ENCODE data around the gene NPAS3.

The NPAS3 gene

GRCh38 chr14:33454022-33454595 lies 515.4 kb downstream of the NPAS3 start:
- no peak for DNase-seq

GRCh38 chr14:33454707-33455106 lies 516.0 kb downstream of the NPAS3 start:
- DNase-seq: no peak

- DNase-seq: no peak
These were observed 517.1 kb downstream of the NPAS3 start for GRCh38 chr14:33455654-33456345.

GRCh38 chr14:33457021-33457420 lies 518.3 kb downstream of the NPAS3 start:
- DNase-seq: no peak

- DNase-seq: no peak
These were observed 518.9 kb downstream of the NPAS3 start for GRCh38 chr14:33457617-33458016.

- no peak for DNase-seq
These were observed 521.5 kb downstream of the NPAS3 start for GRCh38 chr14:33460164-33460563.

- no peak for DNase-seq
These were observed 522.4 kb downstream of the NPAS3 start for GRCh38 chr14:33461036-33461435.

GRCh38 chr14:33463731-33464130 lies 525.1 kb downstream of the NPAS3 start:
- DNase-seq: no peak

- no peak for DNase-seq
These were observed 525.7 kb downstream of the NPAS3 start for GRCh38 chr14:33464254-33464962.

GRCh38 chr14:33465846-33466700 lies 527.4 kb downstream of the NPAS3 start:
- DNase-seq: no peak

GRCh38 chr14:33467971-33468370 lies 529.3 kb downstream of the NPAS3 start:
- DNase-seq: no peak

GRCh38 chr14:33469898-33470297 lies 531.2 kb downstream of the NPAS3 start:
- no peak for DNase-seq

GRCh38 chr14:33471776-33472175 lies 533.1 kb downstream of the NPAS3 start:
- no peak for DNase-seq

- peak; percentile 14 for DNase-seq
These were observed 536.9 kb downstream of the NPAS3 start for GRCh38 chr14:33475623-33476022.

- no peak for DNase-seq
These were observed 539.1 kb downstream of the NPAS3 start for GRCh38 chr14:33477797-33478196.

- DNase-seq: no peak
These were observed 541.6 kb downstream of the NPAS3 start for GRCh38 chr14:33480071-33480886.

- DNase-seq: no peak
These were observed 542.2 kb downstream of the NPAS3 start for GRCh38 chr14:33480887-33481184.

GRCh38 chr14:33483110-33483509 lies 544.4 kb downstream of the NPAS3 start:
- DNase-seq: no peak

GRCh38 chr14:33483541-33483940 lies 544.9 kb downstream of the NPAS3 start:
- DNase-seq: no peak

GRCh38 chr14:33484264-33484663 lies 545.6 kb downstream of the NPAS3 start:
- DNase-seq: no peak

- no peak for DNase-seq
These were observed 547.7 kb downstream of the NPAS3 start for GRCh38 chr14:33486332-33486890.

GRCh38 chr14:33488582-33488981 lies 549.9 kb downstream of the NPAS3 start:
- DNase-seq: no peak
